Large intestine (tissue), 3 donors: ENCODE measurements around the gene RHOV. TPM values are rescaled to one million over a fixed set of nuclear protein-coding genes. Genes with fewer than 3 reads are reported as not detected.

Experiments
- DNase-seq, 2 donors: peaks; one replicate each; pipeline versions ENCODE4 v3.0.0 to v3.0.0-alpha.2; 2013
- H3K27ac ChIP-seq: one replicate; pipeline ENCODE4 v1.5.1; 2013; ENCODE audit warnings: low read length
- H3K27me3 ChIP-seq: 2 replicates; pipeline ENCODE4 v1.6.1; 2013; ENCODE audit warnings: low read length; ENCODE audit not compliant: control insufficient read depth, insufficient read depth
- H3K36me3 ChIP-seq: 2 replicates; pipeline ENCODE4 v1.6.1; 2013; ENCODE audit warnings: low read length; ENCODE audit not compliant: control insufficient read depth, insufficient read depth
- H3K4me1 ChIP-seq: one replicate; pipeline ENCODE4 v1.6.1; 2013; ENCODE audit warnings: low read length; ENCODE audit not compliant: control insufficient read depth, insufficient read depth
- H3K4me3 ChIP-seq: one replicate; pipeline ENCODE4 v1.5.1; 2013; ENCODE audit warnings: low read length
- H3K9me3 ChIP-seq: one replicate; pipeline ENCODE4 v1.6.1; 2013; ENCODE audit warnings: mild to moderate bottlenecking, low read depth, low read length, moderate library complexity; ENCODE audit not compliant: control insufficient read depth
- WGBS: methylation state at CpG from one replicate; pipeline ENCODE4 v1.1.5; 2013; ENCODE audit warnings: low lambda C conversion rate; ENCODE audit not compliant: insufficient coverage; 5-methylcytosine and 5-hydroxymethylcytosine counted together
- polyA plus RNA-seq: library from polyadenylated mRNA; unstranded; fragments of 120-200 nt; gene quantifications from one replicate; pipeline ENCODE4 v1.2.1, GENCODE V29; 2013

The RHOV gene
- polyA plus RNA-seq, 1 donor: 0.54 TPM

DNA sequence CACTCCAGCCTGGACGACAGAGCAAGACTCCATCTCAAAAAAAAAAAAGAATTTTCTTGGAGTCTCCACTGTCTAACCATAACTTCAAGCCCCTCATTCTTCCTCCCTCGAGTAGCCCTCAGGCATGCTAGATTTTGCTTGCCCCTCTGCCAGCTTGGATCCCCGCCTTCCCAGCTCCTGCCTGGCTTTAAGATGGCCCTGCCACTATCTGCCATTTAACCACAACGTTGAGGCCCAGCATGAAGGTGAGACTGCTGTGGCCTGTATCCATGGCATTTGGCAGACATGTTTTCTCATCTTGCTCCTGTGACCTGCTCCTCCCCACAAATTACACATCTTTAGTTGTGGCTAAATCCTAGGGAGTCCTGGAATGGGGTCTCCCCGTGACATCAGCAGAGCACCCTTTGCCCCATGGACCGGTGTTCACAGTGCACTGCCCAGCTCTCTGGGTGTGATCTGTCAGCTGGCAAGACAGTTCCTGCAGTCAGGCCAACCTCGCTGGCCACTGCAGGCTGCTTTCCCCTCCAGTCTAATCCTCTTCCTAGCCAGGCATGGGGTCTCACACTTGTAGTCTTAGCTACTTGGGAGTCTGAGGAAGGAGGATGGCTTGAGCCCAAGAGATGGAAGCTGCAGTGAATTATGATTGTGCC, 30.6 kb upstream of the RHOV start:
- Histone ChIP-seq H3K36me3 (peaks cover 40% of the 10 kb centered on the region), H3K4me1 (peaks cover 42% of the 10 kb centered on the region), H3K4me3 (no peak overlapping the region), H3K27me3 (no peaks in the 10 kb centered on the region), H3K27ac (no peak overlapping the region), H3K9me3 (no peaks in the 10 kb centered on the region)
- no peak for DNase-seq
- no CpG with 5 or more reads among the region's 7 CpGs for WGBS

DNA sequence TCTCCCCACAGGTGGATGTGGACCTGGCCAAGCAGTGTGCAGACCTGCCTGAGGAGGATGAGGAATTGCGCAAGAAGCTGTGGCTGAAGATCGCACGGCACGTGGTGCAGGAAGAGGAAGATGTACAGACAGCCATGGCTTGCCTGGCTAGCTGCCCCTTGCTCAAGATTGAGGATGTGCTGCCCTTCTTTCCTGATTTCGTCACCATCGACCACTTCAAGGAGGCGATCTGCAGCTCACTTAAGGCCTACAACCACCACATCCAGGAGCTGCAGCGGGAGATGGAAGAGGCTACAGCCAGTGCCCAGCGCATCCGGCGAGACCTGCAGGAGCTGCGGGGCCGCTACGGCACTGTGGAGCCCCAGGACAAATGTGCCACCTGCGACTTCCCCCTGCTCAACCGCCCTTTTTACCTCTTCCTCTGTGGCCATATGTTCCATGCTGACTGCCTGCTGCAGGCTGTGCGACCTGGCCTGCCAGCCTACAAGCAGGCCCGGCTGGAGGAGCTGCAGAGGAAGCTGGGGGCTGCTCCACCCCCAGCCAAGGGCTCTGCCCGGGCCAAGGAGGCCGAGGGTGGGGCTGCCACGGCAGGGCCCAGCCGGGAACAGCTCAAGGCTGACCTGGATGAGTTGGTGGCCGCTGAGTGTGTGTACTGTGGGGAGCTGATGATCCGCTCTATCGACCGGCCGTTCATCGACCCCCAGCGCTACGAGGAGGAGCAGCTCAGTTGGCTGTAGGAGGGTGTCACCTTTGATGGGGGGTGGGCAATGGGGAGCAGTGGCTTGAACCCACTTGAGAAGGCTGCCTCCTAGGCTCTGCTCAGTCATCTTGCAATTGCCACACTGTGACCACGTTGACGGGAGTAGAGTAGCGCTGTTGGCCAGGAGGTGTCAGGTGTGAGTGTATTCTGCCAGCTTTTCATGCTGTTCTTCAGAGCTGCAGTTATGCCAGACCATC, 28.8 kb upstream of the RHOV start:
- WGBS: no CpG with 5 or more reads among the region's 33 CpGs

DNA sequence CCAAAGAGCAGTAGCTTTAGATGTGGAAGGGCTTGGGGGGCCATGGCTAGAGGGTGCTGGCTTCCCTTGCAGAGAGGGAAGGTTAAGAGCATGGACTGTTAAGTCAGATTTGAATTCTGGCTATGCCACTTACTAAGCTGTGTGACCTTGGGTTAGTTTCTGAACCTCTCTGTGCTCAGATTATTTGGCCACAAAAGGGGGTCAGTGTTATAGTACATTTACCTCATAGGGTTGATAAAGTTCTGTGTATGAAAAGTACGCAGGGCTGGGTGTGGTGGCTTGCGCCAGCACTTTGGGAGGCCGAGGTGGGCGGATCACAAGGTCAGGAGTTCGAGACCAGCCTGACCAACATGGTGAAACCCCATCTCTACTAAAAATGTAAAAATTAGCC, 27.0 kb upstream of the RHOV start:
- no peaks in the 10 kb centered on the region for H3K27me3 ChIP-seq
- H3K36me3 ChIP-seq: peaks cover 59% of the 10 kb centered on the region
- H3K9me3 ChIP-seq: no peaks in the 10 kb centered on the region
- H3K27ac ChIP-seq: no peak overlapping the region
- peaks cover 13% of the 10 kb centered on the region for H3K4me1 ChIP-seq
- no peak overlapping the region for H3K4me3 ChIP-seq
- whole genome bisulfite sequencing: no CpG with 5 or more reads among the region's 5 CpGs
- DNase-seq: no peak

More for the DNA sequence above, 28.8 kb upstream of the RHOV start:
- Histone ChIP-seq H3K27ac (no peak overlapping the region), H3K4me1 (peaks cover 28% of the 10 kb centered on the region), H3K36me3 (peaks cover 56% of the 10 kb centered on the region), H3K4me3 (no peak overlapping the region), H3K27me3 (no peaks in the 10 kb centered on the region), H3K9me3 (no peaks in the 10 kb centered on the region)
- no peak for DNase-seq

DNA sequence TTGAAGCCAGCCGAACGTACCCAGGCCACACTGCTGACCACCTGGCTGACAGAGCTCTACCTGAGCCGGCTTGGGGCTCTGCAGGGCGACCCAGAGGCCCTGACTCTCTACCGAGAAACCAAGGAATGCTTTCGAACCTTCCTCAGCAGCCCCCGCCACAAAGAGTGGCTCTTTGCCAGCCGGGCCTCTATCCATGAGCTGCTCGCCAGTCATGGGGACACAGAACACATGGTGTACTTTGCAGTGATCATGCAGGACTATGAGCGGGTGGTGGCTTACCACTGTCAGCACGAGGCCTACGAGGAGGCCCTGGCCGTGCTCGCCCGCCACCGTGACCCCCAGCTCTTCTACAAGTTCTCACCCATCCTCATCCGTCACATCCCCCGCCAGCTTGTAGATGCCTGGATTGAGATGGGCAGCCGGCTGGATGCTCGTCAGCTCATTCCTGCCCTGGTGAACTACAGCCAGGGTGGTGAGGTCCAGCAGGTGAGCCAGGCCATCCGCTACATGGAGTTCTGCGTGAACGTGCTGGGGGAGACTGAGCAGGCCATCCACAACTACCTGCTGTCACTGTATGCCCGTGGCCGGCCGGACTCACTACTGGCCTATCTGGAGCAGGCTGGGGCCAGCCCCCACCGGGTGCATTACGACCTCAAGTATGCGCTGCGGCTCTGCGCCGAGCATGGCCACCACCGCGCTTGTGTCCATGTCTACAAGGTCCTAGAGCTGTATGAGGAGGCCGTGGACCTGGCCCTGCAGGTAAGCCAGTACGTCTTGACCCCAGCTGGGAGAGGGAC, 26.4 kb upstream of the RHOV start:
- DNase-seq: no peak
- H3K36me3 ChIP-seq: peaks cover 63% of the 10 kb centered on the region
- no peaks in the 10 kb centered on the region for H3K9me3 ChIP-seq
- WGBS: no CpG with 5 or more reads among the region's 36 CpGs
- H3K4me3 ChIP-seq: no peak overlapping the region
- H3K4me1 ChIP-seq: peaks cover 13% of the 10 kb centered on the region
- no peaks in the 10 kb centered on the region for H3K27me3 ChIP-seq
- H3K27ac ChIP-seq: no peak overlapping the region

DNA sequence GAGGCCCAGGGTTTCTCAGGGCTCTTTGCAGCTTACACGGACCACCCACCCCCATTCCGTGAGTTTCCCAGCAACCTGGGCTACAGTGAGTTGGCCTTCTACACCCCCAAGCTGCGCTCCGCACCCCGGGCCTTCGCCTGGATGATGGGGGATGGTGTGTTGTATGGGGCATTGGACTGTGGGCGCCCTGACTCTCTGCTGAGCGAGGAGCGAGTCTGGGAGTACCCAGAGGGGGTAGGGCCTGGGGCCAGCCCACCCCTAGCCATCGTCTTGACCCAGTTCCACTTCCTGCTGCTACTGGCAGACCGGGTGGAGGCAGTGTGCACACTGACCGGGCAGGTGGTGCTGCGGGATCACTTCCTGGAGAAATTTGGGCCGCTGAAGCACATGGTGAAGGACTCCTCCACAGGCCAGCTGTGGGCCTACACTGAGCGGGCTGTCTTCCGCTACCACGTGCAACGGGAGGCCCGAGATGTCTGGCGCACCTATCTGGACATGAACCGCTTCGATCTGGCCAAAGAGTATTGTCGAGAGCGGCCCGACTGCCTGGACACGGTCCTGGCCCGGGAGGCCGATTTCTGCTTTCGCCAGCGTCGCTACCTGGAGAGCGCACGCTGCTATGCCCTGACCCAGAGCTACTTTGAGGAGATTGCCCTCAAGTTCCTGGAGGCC, 25.6 kb upstream of the RHOV start:
- Histone ChIP-seq H3K4me1 (peaks cover 16% of the 10 kb centered on the region), H3K4me3 (no peak overlapping the region), H3K9me3 (no peaks in the 10 kb centered on the region), H3K36me3 (peaks cover 60% of the 10 kb centered on the region), H3K27me3 (no peaks in the 10 kb centered on the region), H3K27ac (no peak overlapping the region)
- no peak for DNase-seq
- no CpG with 5 or more reads among the region's 33 CpGs for WGBS

DNA sequence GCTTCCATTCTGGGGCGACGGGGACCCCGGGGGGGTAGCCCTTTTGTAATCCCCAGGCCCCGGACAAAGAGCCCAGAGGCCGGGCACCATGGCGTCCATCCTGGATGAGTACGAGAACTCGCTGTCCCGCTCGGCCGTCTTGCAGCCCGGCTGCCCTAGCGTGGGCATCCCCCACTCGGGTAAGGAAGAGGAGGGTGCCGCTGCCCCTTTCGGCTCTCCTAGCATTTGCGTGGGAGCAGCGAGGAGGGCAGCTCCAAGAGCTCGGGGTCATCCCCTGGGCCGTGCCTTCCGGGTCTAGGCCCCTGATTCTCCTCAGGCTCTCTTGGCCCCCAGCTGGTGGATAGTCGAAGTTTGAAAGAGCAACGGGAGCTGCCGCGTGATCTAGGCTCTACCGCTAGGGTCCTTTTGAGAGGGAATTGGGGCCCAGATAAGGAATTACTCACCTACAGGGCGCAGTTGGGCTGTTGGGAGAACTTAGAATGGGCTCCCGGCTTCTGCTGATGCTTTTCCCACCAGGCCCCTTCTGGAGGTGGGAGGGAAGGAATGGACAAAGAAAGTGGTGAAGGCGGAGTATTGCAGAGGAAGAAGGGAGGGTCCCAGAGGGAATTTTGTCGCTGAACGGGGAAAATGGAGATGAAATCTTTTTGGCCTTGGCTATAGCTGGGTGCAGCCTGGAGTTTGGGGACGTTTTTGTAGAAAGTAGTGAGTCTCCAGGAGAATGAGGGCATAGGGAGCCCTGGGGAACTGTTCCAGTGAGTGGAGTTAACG, 20.8 kb upstream of the RHOV start:
- WGBS: no CpG with 5 or more reads among the region's 33 CpGs
- DNase-seq: peak in 1 of 2 donors; percentile 80
- Histone ChIP-seq H3K27ac (peak overlapping the region; percentile 99), H3K27me3 (no peaks in the 10 kb centered on the region), H3K4me3 (peak overlapping the region; percentile 94), H3K4me1 (peaks cover 38% of the 10 kb centered on the region), H3K9me3 (no peaks in the 10 kb centered on the region), H3K36me3 (peaks cover 25% of the 10 kb centered on the region)

DNA sequence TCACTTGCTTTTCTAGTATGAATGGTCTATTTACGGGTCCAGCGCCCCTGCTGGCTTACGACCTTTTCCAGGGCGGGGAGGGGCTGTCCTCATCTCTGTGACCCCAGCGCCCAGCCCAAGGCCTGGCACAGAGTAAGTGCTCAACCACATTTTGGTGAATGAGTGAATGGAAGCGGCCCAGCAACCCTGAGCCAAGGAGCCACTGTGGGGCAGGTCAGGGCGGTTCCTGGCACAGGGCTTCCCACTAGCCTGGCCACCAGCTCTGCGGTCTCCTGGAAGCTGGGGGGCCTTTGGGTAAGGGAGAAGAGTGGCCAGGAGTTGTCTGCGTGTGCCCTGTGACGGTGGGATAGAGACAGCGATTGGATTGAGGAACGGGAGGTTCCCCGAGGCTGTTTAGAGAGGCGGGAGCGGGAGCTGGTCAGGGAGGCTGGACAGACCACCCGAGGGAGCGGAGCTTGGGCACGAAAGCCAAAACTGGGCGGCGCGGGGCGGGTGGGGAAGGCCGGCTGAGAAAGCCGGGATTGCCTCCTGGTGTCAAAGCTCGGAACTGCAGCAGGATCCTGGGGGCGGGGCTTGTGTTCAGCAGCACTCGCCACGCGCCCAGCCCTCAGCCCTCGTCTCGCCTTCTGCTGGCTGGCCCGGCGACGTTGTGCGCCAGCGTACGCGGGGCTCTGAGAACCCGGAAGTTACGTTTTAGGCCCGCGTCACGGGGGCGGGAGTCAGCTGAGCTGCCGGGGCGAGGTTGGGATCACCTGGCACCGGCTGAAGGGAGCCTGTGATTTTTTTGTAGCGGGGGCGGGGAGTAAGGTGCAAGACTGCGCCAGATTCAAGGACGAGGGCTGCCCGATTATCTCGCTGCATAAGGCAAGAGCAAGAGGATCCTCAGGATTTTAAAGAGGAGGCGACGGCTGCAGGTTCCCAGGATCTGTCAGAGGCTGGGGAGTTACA, 20.0 kb upstream of the RHOV start, which contains the start of gene VPS18:
VPS18 (plus strand) TSS at position 718 of the 948 bp plus-strand sequence. CDS start 319 bp downstream, outside the sequence.
- peak; percentile 98 for DNase-seq
- peaks cover 17% of the 10 kb centered on the region for H3K36me3 ChIP-seq
- H3K4me1 ChIP-seq: peaks cover 38% of the 10 kb centered on the region
- peak within 1 kb of the TSS; percentile 94 for H3K4me3 ChIP-seq
- H3K27ac ChIP-seq: peak within 1 kb of the TSS; percentile 99
- no peaks in the 10 kb centered on the region for H3K27me3 ChIP-seq
- H3K9me3 ChIP-seq: no peaks in the 10 kb centered on the region
- no CpG with 5 or more reads among the region's 55 CpGs for WGBS

DNA sequence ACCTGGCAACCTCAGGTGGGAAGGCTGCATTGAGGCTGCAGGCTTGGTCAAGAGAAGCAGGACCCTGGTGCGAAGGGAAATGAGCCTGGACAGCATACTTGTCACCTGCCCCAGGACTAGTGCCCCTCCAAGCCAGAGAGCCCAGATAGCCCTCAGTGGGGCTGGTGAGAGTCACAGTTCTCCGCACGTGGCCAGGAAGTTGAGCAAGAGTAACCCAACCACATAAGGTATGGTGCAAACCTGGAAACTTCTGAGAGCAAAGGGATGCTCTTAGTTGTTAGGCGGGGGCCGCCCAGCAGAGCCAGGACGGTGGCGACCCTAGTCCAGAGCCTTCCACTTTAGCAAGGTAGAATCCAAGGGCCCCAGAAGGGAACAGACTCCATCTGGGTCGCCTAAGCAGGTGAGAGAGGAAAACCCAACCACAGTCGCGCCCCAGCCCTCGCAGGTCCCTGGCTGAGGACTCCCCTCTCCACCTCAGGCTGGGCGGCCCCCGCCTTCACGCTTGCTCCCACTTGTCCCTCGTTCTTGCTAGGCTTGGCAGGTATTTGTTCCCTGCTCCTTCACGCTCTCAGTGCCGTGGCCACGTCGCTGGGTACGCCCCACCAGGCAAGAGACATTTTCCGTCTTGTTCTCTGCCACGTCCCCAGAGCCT, 19.1 kb upstream of the RHOV start:
- H3K36me3 ChIP-seq: peaks cover 8% of the 10 kb centered on the region
- H3K4me3 ChIP-seq: no peak overlapping the region
- no peaks in the 10 kb centered on the region for H3K27me3 ChIP-seq
- DNase-seq: no peak
- H3K27ac ChIP-seq: no peak overlapping the region
- WGBS: no CpG with 5 or more reads among the region's 22 CpGs
- H3K9me3 ChIP-seq: no peaks in the 10 kb centered on the region
- H3K4me1 ChIP-seq: peaks cover 38% of the 10 kb centered on the region
